GM23338 (cell line): Measurements from ENCODE around the gene NEO1. TPM values are rescaled to one million over a fixed set of nuclear protein-coding genes. Genes with fewer than 3 reads are reported as not detected.

Source experiments
- ATAC-seq: fragments of 200-7000 bp; cut with Tn5 transposase; 3 replicates; pipeline ENCODE4 v1.9.1; 2020
- DNase-seq: peaks from one replicate; pipeline ENCODE4 v3.0.0-alpha.2; 2015; ENCODE audit warnings: low spot score
- H2AFZ ChIP-seq: fragments of 200-600 bp; sonication (generic); 2 replicates; pipeline ENCODE4 v1.8.0; 2016; ENCODE audit warnings: antibody characterized with exemption, mild to moderate bottlenecking, moderate library complexity
- H3F3A ChIP-seq: fragments of 200-600 bp; sonication (generic); replicated peaks from 2 replicates; pipeline ENCODE4 v1.8.0; 2017; ENCODE audit warnings: antibody characterized with exemption, mixed run types, low read depth
- H3K27ac ChIP-seq: fragments of 200-600 bp; sonication (generic); 2 replicates; pipeline ENCODE4 v1.6.1; 2016; ENCODE audit warnings: low read depth
- H3K27me3 ChIP-seq: fragments of 200-600 bp; sonication (generic); 2 replicates; pipeline ENCODE4 v1.8.0; 2016; ENCODE audit warnings: mild to moderate bottlenecking, mixed run types, moderate library complexity; ENCODE audit not compliant: insufficient read depth
- H3K36me3 ChIP-seq: fragments of 200-600 bp; sonication (generic); 2 replicates; pipeline ENCODE4 v1.8.0; 2016; ENCODE audit warnings: mild to moderate bottlenecking; ENCODE audit not compliant: insufficient read depth
- H3K4me1 ChIP-seq: fragments of 200-600 bp; sonication (generic); 2 replicates; pipeline ENCODE4 v1.8.0; 2016; ENCODE audit warnings: mild to moderate bottlenecking, moderate library complexity; ENCODE audit not compliant: insufficient read depth
- H3K4me2 ChIP-seq: fragments of 200-600 bp; sonication (generic); 2 replicates; pipeline ENCODE4 v1.7.1; 2017; ENCODE audit warnings: mixed run types
- H3K4me3 ChIP-seq: fragments of 200-600 bp; sonication (generic); 2 replicates; pipeline ENCODE4 v1.6.1; 2016; ENCODE audit warnings: mixed run types
- H3K79me2 ChIP-seq: fragments of 200-600 bp; sonication (generic); replicated peaks from 2 replicates; pipeline ENCODE4 v1.8.0; 2017; ENCODE audit warnings: mild to moderate bottlenecking; ENCODE audit not compliant: insufficient read depth
- H3K9me2 ChIP-seq: fragments of 200-600 bp; sonication (generic); 2 replicates; pipeline ENCODE4 v1.8.0; 2017; ENCODE audit not compliant: insufficient read depth
- H4K20me1 ChIP-seq: fragments of 200-600 bp; sonication (generic); replicated peaks from 2 replicates; pipeline ENCODE4 v1.8.0; 2017; ENCODE audit warnings: mild to moderate bottlenecking; ENCODE audit not compliant: insufficient read depth
- H3K27ac Mint-ChIP-seq: 2 replicates; pipeline ENCODE4 v1.8.0; 2020; ENCODE audit warnings: inconsistent platforms, mild to moderate bottlenecking, moderate library complexity, mixed read lengths
- H3K27me3 Mint-ChIP-seq: 3 replicates; pipeline ENCODE4 v1.8.0; 2022; ENCODE audit warnings: low read depth, mild to moderate bottlenecking, moderate library complexity, mixed read lengths, inconsistent platforms; ENCODE audit not compliant: insufficient read depth, poor library complexity
- H3K36me3 Mint-ChIP-seq: 3 replicates; pipeline ENCODE4 v1.8.0; 2021; ENCODE audit warnings: low read depth, mild to moderate bottlenecking, inconsistent platforms, moderate library complexity, mixed read lengths
- H3K4me1 Mint-ChIP-seq: 3 replicates; pipeline ENCODE4 v1.8.0; 2020; ENCODE audit warnings: mild to moderate bottlenecking, inconsistent platforms, mixed read lengths
- H3K4me3 Mint-ChIP-seq: 3 replicates; pipeline ENCODE4 v1.8.0; 2021; ENCODE audit warnings: moderate library complexity, mild to moderate bottlenecking, inconsistent platforms, mixed read lengths
- H3K9me3 Mint-ChIP-seq: 3 replicates; pipeline ENCODE4 v1.8.0; 2020; ENCODE audit warnings: moderate library complexity, mild to moderate bottlenecking, inconsistent platforms, mixed read lengths
- CREB1 ChIP-seq: fragments of 250-450 bp; sonication (Bioruptor Pico); IDR thresholded peaks from 2 replicates; pipeline ENCODE4 v1.5.0; 2020; ENCODE audit warnings: low read depth, mild to moderate bottlenecking, moderate library complexity
- ETS1 ChIP-seq: IDR thresholded peaks from 2 replicates; pipeline ENCODE4 v1.6.1; 2016; ENCODE audit warnings: antibody characterized with exemption
- EZH2 ChIP-seq: fragments of 200-600 bp; sonication (generic); IDR thresholded peaks from one replicate; pipeline ENCODE4 v1.8.0; 2017; ENCODE audit warnings: antibody characterized with exemption, mild to moderate bottlenecking, low read depth; ENCODE audit not compliant: unreplicated experiment
- EZH2phosphoT487 ChIP-seq: fragments of 200-600 bp; sonication (generic); IDR thresholded peaks from one replicate; pipeline ENCODE4 v1.8.1; 2018; ENCODE audit warnings: antibody characterized with exemption; ENCODE audit not compliant: unreplicated experiment
- NANOG ChIP-seq: IDR thresholded peaks from 2 replicates; pipeline ENCODE4 v1.6.1; 2016; ENCODE audit warnings: antibody characterized with exemption, borderline replicate concordance
- REST ChIP-seq: IDR thresholded peaks from one replicate; pipeline ENCODE4 v1.6.1; 2018; ENCODE audit warnings: antibody characterized with exemption; ENCODE audit not compliant: unreplicated experiment
- STAT1 ChIP-seq: IDR thresholded peaks from one replicate; pipeline ENCODE4 v1.6.1; 2016; ENCODE audit warnings: antibody characterized with exemption; ENCODE audit not compliant: unreplicated experiment
- ZNF114 ChIP-seq: fragments of 250-450 bp; sonication (Bioruptor Pico); IDR thresholded peaks from 2 replicates; pipeline ENCODE4 v1.5.0; 2020; ENCODE audit warnings: mild to moderate bottlenecking, moderate library complexity
- ZNF331 ChIP-seq: fragments of 250-450 bp; sonication (Bioruptor Pico); IDR thresholded peaks from 2 replicates; pipeline ENCODE4 v1.5.0; 2020; ENCODE audit warnings: low read depth, mild to moderate bottlenecking, moderate library complexity
- ZNF462 ChIP-seq: fragments of 250-450 bp; sonication (Bioruptor Pico); IDR thresholded peaks from 2 replicates; pipeline ENCODE4 v1.5.0; 2020; ENCODE audit warnings: mild to moderate bottlenecking, moderate library complexity
- polyA plus RNA-seq: library from polyadenylated mRNA; unstranded; fragments of >200 nt; fragmentation: Nextera tagmentation; extraction: Ambion mirVana; gene quantifications from 2 replicates; pipeline ENCODE4 v1.2.1, GENCODE V29; 2016
- total RNA-seq: library from RNA; depleted of rRNA; stranded (reverse); fragments of >200 nt; shearing (Covaris generic); gene quantifications from 2 replicates; pipeline ENCODE4 v1.2.3, GENCODE V29; 2014

The NEO1 gene
- total and polyA plus RNA-seq, 2 experiments from 2014 or later = 8.4 to 45.8 TPM

GRCh38 chr15:73026511-73027054 is 25.7 kb upstream of the NEO1 start:
- Histone ChIP-seq H3K27me3 (no peaks in the 10 kb centered on the region), H3K4me3 (no peak overlapping the region), H2AFZ (peak overlapping the region; percentile 72; the same call in 1 of the 2 replicates), H3F3A (no peaks in the 10 kb centered on the region), H3K4me1 (peaks cover 22% of the 10 kb centered on the region), H3K36me3 (no peaks in the 10 kb centered on the region), H4K20me1 (no peaks in the 10 kb centered on the region), H3K4me2 (no peak overlapping the region), H3K27ac (no peak overlapping the region), H3K79me2 (no peaks in the 10 kb centered on the region), H3K9me2 (peaks cover 5% of the 10 kb centered on the region; the same call in 1 of the 2 replicates)
- no peak overlapping the region for H3K4me3 Mint-ChIP-seq
- peak overlapping the region; percentile 16; the same call in 1 of the 2 replicates for H3K27ac Mint-ChIP-seq
- H3K9me3 Mint-ChIP-seq = no peaks in the 10 kb centered on the region
- H3K4me1 Mint-ChIP-seq = peaks cover 25% of the 10 kb centered on the region
- peaks cover 2% of the 10 kb centered on the region for H3K27me3 Mint-ChIP-seq
- H3K36me3 Mint-ChIP-seq = no peaks in the 10 kb centered on the region
- ATAC-seq (peak; percentile 63), DNase-seq (no peak)
- TF ChIP-seq ZNF114 (CRISPR knock-in tag) = no peak
- TF ChIP-seq ZNF331 (CRISPR knock-in tag) = no peak
- TF ChIP-seq CREB1 (CRISPR knock-in tag) = no peak
- TF ChIP-seq REST = no peak
- TF ChIP-seq ZNF462 (CRISPR knock-in tag) = no peak
- TF ChIP-seq STAT1 = no peak
- TF ChIP-seq NANOG = no peak
- TF ChIP-seq ETS1 = no peak
- no peak for TF ChIP-seq EZH2
- no peak for TF ChIP-seq EZH2phosphoT487
